ENCODE data around the gene CBY3. TPM values are rescaled to one million over a fixed set of nuclear protein-coding genes. Genes with fewer than 3 reads are reported as not detected.
"Not testable (repeated sequence)": the region's sequence is repeated elsewhere in the genome, so short reads cannot be mapped to it uniquely, and the experiment has no call there.

CBY3 gene
- total RNA-seq, 1 donor from 2014 or later: 0.39 TPM

GRCh38 chr5:179657302-179658178 is 23.3 kb downstream of the CBY3 start:
- H3K4me3 Mint-ChIP-seq (ENCODE audit: low read depth): peak overlapping the region; percentile 84
- H3K27me3 Mint-ChIP-seq (ENCODE audit: low read depth); H3K4me1 Mint-ChIP-seq (ENCODE audit: low read depth); H3K9me3 Mint-ChIP-seq; H3K27ac Mint-ChIP-seq; H3K36me3 Mint-ChIP-seq (ENCODE audit: low read depth); DNase-seq (ENCODE audit: low spot score); intact Hi-C loops (cut with micrococcal nuclease): not testable (repeated sequence)

- intact Hi-C loops (cut with micrococcal nuclease); H3K4me3 Mint-ChIP-seq (ENCODE audit: low read depth); H3K4me1 Mint-ChIP-seq (ENCODE audit: low read depth); H3K9me3 Mint-ChIP-seq; H3K36me3 Mint-ChIP-seq (ENCODE audit: low read depth); DNase-seq (ENCODE audit: low spot score); H3K27ac Mint-ChIP-seq; H3K27me3 Mint-ChIP-seq (ENCODE audit: low read depth): not testable (repeated sequence)
Observed at GRCh38 chr5:179653135-179653534, 27.7 kb downstream of the CBY3 start.

- H3K36me3 Mint-ChIP-seq (ENCODE audit: low read depth); H3K9me3 Mint-ChIP-seq; intact Hi-C loops (cut with micrococcal nuclease); DNase-seq (ENCODE audit: low spot score); H3K27me3 Mint-ChIP-seq (ENCODE audit: low read depth); H3K27ac Mint-ChIP-seq; H3K4me3 Mint-ChIP-seq (ENCODE audit: low read depth); H3K4me1 Mint-ChIP-seq (ENCODE audit: low read depth): not testable (repeated sequence)
Observed at GRCh38 chr5:179650245-179650644, 30.6 kb downstream of the CBY3 start.

GRCh38 chr5:179649166-179649703 is 31.6 kb downstream of the CBY3 start:
- DNase-seq (ENCODE audit: low spot score); H3K9me3 Mint-ChIP-seq; H3K27ac Mint-ChIP-seq; H3K4me3 Mint-ChIP-seq (ENCODE audit: low read depth); H3K4me1 Mint-ChIP-seq (ENCODE audit: low read depth); H3K36me3 Mint-ChIP-seq (ENCODE audit: low read depth); intact Hi-C loops (cut with micrococcal nuclease); H3K27me3 Mint-ChIP-seq (ENCODE audit: low read depth): not testable (repeated sequence)

GRCh38 chr5:179648410-179648809 is 32.4 kb downstream of the CBY3 start:
- no peaks in the 10 kb centered on the region for H3K4me1 Mint-ChIP-seq (ENCODE audit: low read depth)
- DNase-seq (ENCODE audit: low spot score): no peak
- no peak overlapping the region for H3K27ac Mint-ChIP-seq
- H3K36me3 Mint-ChIP-seq (ENCODE audit: low read depth): no peaks in the 10 kb centered on the region
- no peaks in the 10 kb centered on the region for H3K9me3 Mint-ChIP-seq
- H3K27me3 Mint-ChIP-seq (ENCODE audit: low read depth): no peaks in the 10 kb centered on the region
- intact Hi-C loops (cut with micrococcal nuclease): no loop called here
- H3K4me3 Mint-ChIP-seq (ENCODE audit: low read depth): no peak overlapping the region

GRCh38 chr5:179644766-179645165 is 36.1 kb downstream of the CBY3 start:
- H3K4me3 Mint-ChIP-seq (ENCODE audit: low read depth); DNase-seq (ENCODE audit: low spot score); H3K36me3 Mint-ChIP-seq (ENCODE audit: low read depth); H3K9me3 Mint-ChIP-seq; intact Hi-C loops (cut with micrococcal nuclease); H3K27ac Mint-ChIP-seq; H3K4me1 Mint-ChIP-seq (ENCODE audit: low read depth); H3K27me3 Mint-ChIP-seq (ENCODE audit: low read depth): not testable (repeated sequence)

GRCh38 chr5:179643141-179643920 is 37.5 kb downstream of the CBY3 start:
- H3K4me1 Mint-ChIP-seq (ENCODE audit: low read depth); H3K9me3 Mint-ChIP-seq; H3K4me3 Mint-ChIP-seq (ENCODE audit: low read depth); intact Hi-C loops (cut with micrococcal nuclease); DNase-seq (ENCODE audit: low spot score); H3K27me3 Mint-ChIP-seq (ENCODE audit: low read depth); H3K27ac Mint-ChIP-seq; H3K36me3 Mint-ChIP-seq (ENCODE audit: low read depth): not testable (repeated sequence)

- H3K36me3 Mint-ChIP-seq (ENCODE audit: low read depth); H3K27ac Mint-ChIP-seq; DNase-seq (ENCODE audit: low spot score); H3K27me3 Mint-ChIP-seq (ENCODE audit: low read depth); H3K4me1 Mint-ChIP-seq (ENCODE audit: low read depth); H3K4me3 Mint-ChIP-seq (ENCODE audit: low read depth); H3K9me3 Mint-ChIP-seq; intact Hi-C loops (cut with micrococcal nuclease): not testable (repeated sequence)
Observed at GRCh38 chr5:179642626-179643025, 38.2 kb downstream of the CBY3 start.

- H3K9me3 Mint-ChIP-seq; H3K4me1 Mint-ChIP-seq (ENCODE audit: low read depth); H3K4me3 Mint-ChIP-seq (ENCODE audit: low read depth); intact Hi-C loops (cut with micrococcal nuclease); H3K27me3 Mint-ChIP-seq (ENCODE audit: low read depth); DNase-seq (ENCODE audit: low spot score); H3K27ac Mint-ChIP-seq; H3K36me3 Mint-ChIP-seq (ENCODE audit: low read depth): not testable (repeated sequence)
Observed at GRCh38 chr5:179641745-179642144, 39.1 kb downstream of the CBY3 start.

GRCh38 chr5:179639296-179639695 is 41.5 kb downstream of the CBY3 start:
- DNase-seq (ENCODE audit: low spot score); H3K36me3 Mint-ChIP-seq (ENCODE audit: low read depth); H3K27me3 Mint-ChIP-seq (ENCODE audit: low read depth); H3K4me1 Mint-ChIP-seq (ENCODE audit: low read depth); H3K4me3 Mint-ChIP-seq (ENCODE audit: low read depth); H3K27ac Mint-ChIP-seq; H3K9me3 Mint-ChIP-seq; intact Hi-C loops (cut with micrococcal nuclease): not testable (repeated sequence)

- H3K4me1 Mint-ChIP-seq (ENCODE audit: low read depth); H3K27me3 Mint-ChIP-seq (ENCODE audit: low read depth); H3K4me3 Mint-ChIP-seq (ENCODE audit: low read depth); intact Hi-C loops (cut with micrococcal nuclease); H3K36me3 Mint-ChIP-seq (ENCODE audit: low read depth); DNase-seq (ENCODE audit: low spot score); H3K27ac Mint-ChIP-seq; H3K9me3 Mint-ChIP-seq: not testable (repeated sequence)
Observed at GRCh38 chr5:179634370-179635172, 46.3 kb downstream of the CBY3 start.

GRCh38 chr5:179633501-179634369 is 47.1 kb downstream of the CBY3 start:
- H3K4me3 Mint-ChIP-seq (ENCODE audit: low read depth); H3K9me3 Mint-ChIP-seq; H3K4me1 Mint-ChIP-seq (ENCODE audit: low read depth); DNase-seq (ENCODE audit: low spot score); H3K27ac Mint-ChIP-seq; intact Hi-C loops (cut with micrococcal nuclease); H3K36me3 Mint-ChIP-seq (ENCODE audit: low read depth); H3K27me3 Mint-ChIP-seq (ENCODE audit: low read depth): not testable (repeated sequence)

Measured in activated T-helper 2 cell treated with anti-CD3 and anti-CD28 coated beads, Interferon-gamma antibody, Interleukin-2, Interleukin-4, amounts not matched to agents 10 μg/mL and 5 μg/mL and 100 μg/mL, durations not matched to agents 14 hours and 24 hours and 36 hours (primary cell).